Measurements from ENCODE around the gene AP3D1. TPM values are rescaled to one million over a fixed set of nuclear protein-coding genes. Genes with fewer than 3 reads are reported as not detected.

AP3D1 gene
- total and polyA plus RNA-seq, 2 donors, result 32.5 to 80.1 TPM

DNA sequence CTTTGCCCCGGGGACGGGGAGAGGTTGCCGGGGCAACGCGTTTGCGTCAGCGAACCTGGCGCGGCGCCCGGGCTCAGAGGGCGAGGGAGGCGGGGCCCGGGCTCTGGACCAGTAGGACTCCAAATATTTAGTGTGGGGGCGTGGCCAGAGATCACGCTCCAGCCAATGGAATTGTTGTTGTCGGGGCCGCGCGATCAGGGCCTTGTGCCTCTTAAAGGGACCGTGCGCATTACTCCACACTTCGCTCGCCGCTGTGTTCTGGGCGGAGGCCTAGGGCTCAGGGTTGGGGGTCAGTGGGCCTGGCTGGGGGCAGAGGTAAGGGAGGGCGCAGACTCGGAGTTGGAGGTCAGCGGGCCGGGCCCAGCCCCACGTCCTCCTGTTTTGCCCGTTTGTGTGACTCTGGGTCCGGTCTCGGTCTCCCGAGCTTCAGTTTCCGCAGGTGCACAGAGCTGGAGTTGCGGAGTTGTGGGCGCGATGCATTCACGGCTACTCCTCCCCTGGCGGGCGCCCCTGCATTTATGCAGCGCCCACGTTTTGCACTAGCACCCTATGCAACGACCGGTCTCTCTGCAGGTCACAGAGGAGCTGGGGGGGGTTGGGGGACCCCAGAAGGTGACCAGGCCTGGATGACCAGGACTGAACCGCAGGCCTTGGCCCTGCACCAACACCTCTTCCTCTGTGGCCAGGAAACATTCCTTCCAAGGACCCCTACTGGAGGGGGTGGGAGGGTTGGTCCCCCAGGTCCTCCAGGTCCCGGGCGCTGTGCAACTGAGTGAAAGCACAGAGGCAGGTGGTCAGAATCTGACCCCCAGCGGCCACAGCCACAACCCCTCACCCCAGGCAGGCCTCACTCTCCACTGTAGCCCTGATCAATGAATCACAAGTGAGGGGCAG is 89.6 kb downstream of the AP3D1 start:
- peaks cover 19 to 56% of the 10 kb centered on the region in 2 donors for H3K4me1 ChIP-seq (ENCODE audit: control insufficient read depth in 2 of 2, insufficient read depth in 2 of 2, low read length in 2 of 2)
- peak overlapping the region; percentile 93 to 98 for H3K27ac ChIP-seq (ENCODE audit: low read depth in 1 of 2, low read length in 1 of 2)
- peak overlapping the region; percentile 59 to 85 for H3K4me3 ChIP-seq (ENCODE audit: low read length in 2 of 2)

DNA sequence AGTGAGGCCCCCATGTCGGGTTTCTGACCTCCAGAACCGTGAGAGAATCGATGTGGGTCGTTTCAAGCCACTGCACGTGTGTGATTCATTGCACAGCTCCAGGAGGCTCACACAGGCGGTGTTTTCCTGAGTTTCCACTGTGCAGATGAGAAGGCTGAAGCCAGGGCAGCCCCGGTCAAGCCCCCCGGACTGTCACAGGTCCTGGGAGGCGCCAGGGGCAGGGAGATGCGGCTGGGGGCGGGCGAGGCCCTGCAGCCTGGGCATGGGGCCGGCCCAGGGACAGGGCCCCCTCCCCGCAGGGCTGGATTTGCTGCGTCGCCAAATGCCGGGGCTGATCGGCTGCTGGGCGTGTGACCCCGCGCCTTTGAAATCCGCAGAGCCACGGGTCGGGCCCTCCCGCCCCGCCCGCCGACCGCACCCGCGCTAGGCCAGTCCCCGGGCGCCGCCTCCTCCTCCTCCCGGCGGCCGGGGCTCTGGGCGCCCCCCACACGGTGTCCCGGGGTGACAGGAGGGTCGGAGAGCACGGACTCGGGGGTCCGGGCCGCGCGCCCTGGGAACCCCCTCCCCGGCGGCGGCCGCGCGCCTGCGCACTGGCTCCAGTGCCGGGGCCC is 90.4 kb downstream of the AP3D1 start:
- H3K27ac ChIP-seq (ENCODE audit: low read depth in 1 of 2, low read length in 1 of 2), result peak overlapping the region; percentile 96 to 98
- WGBS, result under 1% methylated on average over 55 of the region's 55 CpGs

More for the DNA sequence above, 89.6 kb downstream of the AP3D1 start:
- Histone ChIP-seq H3K36me3 (ENCODE audit: control insufficient read depth in 2 of 2, insufficient read depth in 2 of 2, low read length in 1 of 2) (no peaks in the 10 kb centered on the region), H3K9me3 (ENCODE audit: control insufficient read depth in 2 of 2, insufficient read depth in 1 of 2, low read length in 1 of 2) (no peaks in the 10 kb centered on the region), H3K27me3 (ENCODE audit: control insufficient read depth in 2 of 2, insufficient read depth in 1 of 2, low read length in 1 of 2) (no peaks in the 10 kb centered on the region)
- peak; percentile 94 to 100 (median 99) for DNase-seq (ENCODE audit: low read depth in 6 of 9, low spot score in 9 of 9)
- 2% methylated on average over 50 of the region's 50 CpGs for WGBS

DNA sequence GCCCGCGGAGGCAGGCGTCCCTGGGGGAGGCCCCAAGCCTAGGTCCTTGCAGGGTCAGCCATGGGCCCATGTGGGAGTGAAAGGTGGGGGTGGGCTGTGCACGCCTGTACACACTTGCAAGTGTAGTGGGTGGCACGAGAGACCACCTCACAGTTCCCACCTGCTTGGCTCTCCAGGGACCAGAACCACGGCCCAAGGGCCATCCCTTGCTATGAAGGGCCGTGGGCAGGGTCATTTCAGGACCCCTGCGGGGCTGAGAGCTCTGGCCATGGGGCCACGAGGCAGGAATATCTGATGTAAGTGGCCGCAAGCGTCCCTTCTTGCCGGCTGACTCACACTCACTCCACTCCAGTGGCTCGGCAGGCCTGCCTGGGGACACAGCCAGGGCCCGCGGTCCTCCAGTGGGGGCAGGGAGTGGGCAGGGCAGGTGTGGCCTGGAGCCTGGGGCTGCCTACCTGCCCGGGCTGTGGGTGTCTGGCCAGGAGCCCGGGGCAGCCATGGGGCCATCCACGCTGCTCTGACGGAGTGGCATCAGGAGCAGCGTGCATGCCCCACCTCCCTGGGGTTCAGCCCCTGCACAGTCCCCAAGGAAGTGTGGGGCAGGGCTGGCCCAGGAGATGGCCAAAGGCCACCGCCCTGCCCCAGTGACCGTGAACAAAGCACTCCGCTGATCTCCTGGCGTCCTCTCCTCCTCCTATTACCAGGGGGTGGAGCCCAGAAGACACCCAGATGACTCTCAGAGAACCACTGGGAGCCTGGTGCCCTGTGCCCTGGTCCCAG is 91.8 kb downstream of the AP3D1 start:
- peak overlapping the region; percentile 57 to 96 for H3K27ac ChIP-seq (ENCODE audit: low read depth in 1 of 2, low read length in 1 of 2)
- 95% methylated on average over 24 of the region's 24 CpGs for WGBS
- no peaks in the 10 kb centered on the region for H3K9me3 ChIP-seq (ENCODE audit: control insufficient read depth in 2 of 2, insufficient read depth in 1 of 2, low read length in 1 of 2)
- H3K27me3 ChIP-seq (ENCODE audit: control insufficient read depth in 2 of 2, insufficient read depth in 1 of 2, low read length in 1 of 2), result no peaks in the 10 kb centered on the region
- no peaks in the 10 kb centered on the region for H3K36me3 ChIP-seq (ENCODE audit: control insufficient read depth in 2 of 2, insufficient read depth in 2 of 2, low read length in 1 of 2)
- H3K4me3 ChIP-seq (ENCODE audit: low read length in 2 of 2), result peak overlapping the region in 1 of 2 donors; percentile 79
- no peak for DNase-seq (ENCODE audit: low read depth in 6 of 9, low spot score in 9 of 9)
- H3K4me1 ChIP-seq (ENCODE audit: control insufficient read depth in 2 of 2, insufficient read depth in 2 of 2, low read length in 2 of 2), result peaks cover 28 to 74% of the 10 kb centered on the region in 2 donors

More for the DNA sequence above, 90.4 kb downstream of the AP3D1 start:
- peaks cover 24 to 63% of the 10 kb centered on the region in 2 donors for H3K4me1 ChIP-seq (ENCODE audit: control insufficient read depth in 2 of 2, insufficient read depth in 2 of 2, low read length in 2 of 2)
- H3K36me3 ChIP-seq (ENCODE audit: control insufficient read depth in 2 of 2, insufficient read depth in 2 of 2, low read length in 1 of 2), result no peaks in the 10 kb centered on the region
- no peak for DNase-seq (ENCODE audit: low read depth in 6 of 9, low spot score in 9 of 9)
- H3K9me3 ChIP-seq (ENCODE audit: control insufficient read depth in 2 of 2, insufficient read depth in 1 of 2, low read length in 1 of 2), result no peaks in the 10 kb centered on the region
- H3K4me3 ChIP-seq (ENCODE audit: low read length in 2 of 2), result peak overlapping the region; percentile 79 to 85
- no peaks in the 10 kb centered on the region for H3K27me3 ChIP-seq (ENCODE audit: control insufficient read depth in 2 of 2, insufficient read depth in 1 of 2, low read length in 1 of 2)

DNA sequence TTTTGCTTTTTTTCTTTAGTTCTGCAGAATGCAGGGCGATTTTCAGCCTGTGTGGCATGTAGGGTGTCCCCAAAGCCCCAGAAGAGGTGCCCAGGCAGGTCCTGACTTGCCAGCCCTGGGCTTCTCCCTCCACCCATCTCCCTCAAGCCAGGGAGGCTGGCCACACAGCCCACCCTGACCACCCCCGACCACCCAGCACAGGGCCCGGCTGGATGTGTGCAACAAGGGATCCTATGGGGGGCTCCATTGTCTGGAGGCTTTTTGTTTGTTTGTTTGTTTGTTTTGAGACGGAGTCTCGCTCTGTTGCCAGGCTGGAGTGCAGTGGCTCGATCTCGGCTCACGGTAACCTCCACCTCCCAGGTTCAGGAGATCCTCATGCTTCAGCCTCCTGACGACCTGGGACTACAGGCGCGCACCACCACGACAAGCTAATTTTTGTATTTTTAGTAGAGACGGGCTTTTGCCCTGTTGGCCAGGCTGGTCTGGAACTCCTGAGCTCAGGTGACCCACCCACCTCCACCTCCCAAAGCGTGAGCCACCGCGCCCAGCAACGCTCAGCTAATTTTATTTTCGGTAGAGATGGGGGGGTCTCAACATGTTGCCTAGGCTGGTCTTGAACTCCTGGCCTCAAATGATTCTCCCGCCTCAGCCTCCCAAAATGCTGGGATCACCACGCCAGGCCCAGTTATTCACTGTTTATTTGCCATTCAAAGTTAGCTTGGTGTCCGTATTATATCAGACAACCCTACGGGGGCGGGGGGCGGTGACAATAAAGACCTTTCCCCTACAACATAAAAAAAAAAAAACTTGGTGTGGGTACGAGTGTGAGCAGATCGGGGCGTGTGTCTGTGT is 92.6 kb downstream of the AP3D1 start:
- peak overlapping the region; percentile 78 to 96 for H3K27ac ChIP-seq (ENCODE audit: low read depth in 1 of 2, low read length in 1 of 2)
- no peaks in the 10 kb centered on the region for H3K36me3 ChIP-seq (ENCODE audit: control insufficient read depth in 2 of 2, insufficient read depth in 2 of 2, low read length in 1 of 2)
- peaks cover 28 to 75% of the 10 kb centered on the region in 2 donors for H3K4me1 ChIP-seq (ENCODE audit: control insufficient read depth in 2 of 2, insufficient read depth in 2 of 2, low read length in 2 of 2)
- no peak overlapping the region for H3K4me3 ChIP-seq (ENCODE audit: low read length in 2 of 2)
- no peaks in the 10 kb centered on the region for H3K9me3 ChIP-seq (ENCODE audit: control insufficient read depth in 2 of 2, insufficient read depth in 1 of 2, low read length in 1 of 2)
- DNase-seq (ENCODE audit: low read depth in 6 of 9, low spot score in 9 of 9), result no peak
- 94% methylated on average over 27 of the region's 27 CpGs for WGBS
- H3K27me3 ChIP-seq (ENCODE audit: control insufficient read depth in 2 of 2, insufficient read depth in 1 of 2, low read length in 1 of 2), result no peaks in the 10 kb centered on the region

DNA sequence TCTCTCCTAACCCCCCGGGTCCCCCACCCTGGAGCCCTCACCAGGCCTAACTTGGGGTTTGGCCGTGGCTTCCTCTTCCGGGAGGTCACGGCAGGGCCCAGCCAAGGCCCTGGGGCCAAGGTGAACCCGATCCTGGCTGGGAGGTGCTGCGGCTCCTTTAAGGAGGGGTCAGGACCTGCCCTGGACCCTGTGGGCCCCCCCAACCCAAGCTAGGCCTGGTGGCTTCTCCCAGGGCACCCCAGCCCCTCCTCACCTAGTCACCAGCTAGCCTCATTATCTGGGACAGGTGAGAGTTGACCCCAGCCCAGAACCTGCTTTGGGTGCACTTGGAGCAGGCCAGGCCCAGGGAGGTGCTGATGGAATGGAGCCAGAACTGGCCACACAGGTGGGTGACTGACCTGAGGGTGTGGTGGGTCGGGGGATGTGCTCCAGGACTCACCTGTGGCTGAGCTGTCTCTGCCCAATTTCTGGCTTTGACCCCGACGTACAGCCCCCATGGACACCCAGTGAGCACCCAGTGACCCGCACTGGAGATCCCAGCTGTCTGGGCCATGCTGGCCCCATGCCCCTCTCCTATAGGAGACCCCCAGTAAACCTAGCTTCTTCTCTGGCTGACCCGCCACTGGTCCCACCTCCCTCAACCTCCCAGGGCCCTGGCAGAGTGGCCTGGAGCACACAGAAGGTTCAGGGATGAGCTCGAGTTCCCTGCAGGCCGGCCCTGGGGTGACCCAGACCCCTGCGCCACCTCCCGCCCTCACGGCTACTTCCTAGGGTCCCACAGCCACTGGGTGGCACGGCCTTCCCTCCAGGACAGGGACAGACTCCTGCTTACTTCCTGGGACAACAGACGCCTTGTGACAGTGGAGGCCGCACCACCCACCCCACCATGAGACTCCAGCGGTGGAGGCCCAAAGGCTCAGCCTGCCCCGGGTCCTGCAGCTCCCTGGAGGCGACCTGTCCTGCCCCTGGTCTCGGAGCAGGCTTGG is 93.6 kb downstream of the AP3D1 start:
- no peaks in the 10 kb centered on the region for H3K9me3 ChIP-seq (ENCODE audit: control insufficient read depth in 2 of 2, insufficient read depth in 1 of 2, low read length in 1 of 2)
- H3K4me3 ChIP-seq (ENCODE audit: low read length in 2 of 2), result no peak overlapping the region
- no peaks in the 10 kb centered on the region for H3K36me3 ChIP-seq (ENCODE audit: control insufficient read depth in 2 of 2, insufficient read depth in 2 of 2, low read length in 1 of 2)
- DNase-seq (ENCODE audit: low read depth in 6 of 9, low spot score in 9 of 9), result no peak
- no peaks in the 10 kb centered on the region for H3K27me3 ChIP-seq (ENCODE audit: control insufficient read depth in 2 of 2, insufficient read depth in 1 of 2, low read length in 1 of 2)
- H3K4me1 ChIP-seq (ENCODE audit: control insufficient read depth in 2 of 2, insufficient read depth in 2 of 2, low read length in 2 of 2), result peaks cover 28 to 82% of the 10 kb centered on the region in 2 donors
- 85% methylated on average over 23 of the region's 23 CpGs for WGBS
- peak overlapping the region; percentile 78 for H3K27ac ChIP-seq (ENCODE audit: low read depth in 1 of 2, low read length in 1 of 2)

DNA sequence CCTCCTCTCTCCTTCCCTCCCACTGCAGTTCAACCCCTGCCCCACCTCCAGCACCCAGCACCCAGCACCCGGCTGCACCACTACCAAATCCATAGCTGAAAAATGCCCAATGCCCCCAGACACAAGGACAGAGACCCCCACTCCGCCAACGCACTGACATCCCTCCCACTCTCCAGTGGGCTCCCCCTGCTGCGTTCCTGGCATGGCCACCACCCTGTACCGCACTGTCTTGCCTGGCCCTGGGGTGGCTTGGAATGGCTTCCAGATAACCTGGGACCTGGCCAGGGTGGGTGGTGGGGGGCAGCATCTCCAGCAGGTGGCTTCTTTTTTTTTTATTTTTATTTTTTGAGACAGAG is 94.6 kb downstream of the AP3D1 start:
- H3K4me1 ChIP-seq (ENCODE audit: control insufficient read depth in 2 of 2, insufficient read depth in 2 of 2, low read length in 2 of 2), result peaks cover 29 to 82% of the 10 kb centered on the region in 2 donors
- DNase-seq (ENCODE audit: low read depth in 6 of 9, low spot score in 9 of 9), result no peak
- H3K4me3 ChIP-seq (ENCODE audit: low read length in 2 of 2), result no peak overlapping the region
- no peaks in the 10 kb centered on the region for H3K9me3 ChIP-seq (ENCODE audit: control insufficient read depth in 2 of 2, insufficient read depth in 1 of 2, low read length in 1 of 2)
- no peaks in the 10 kb centered on the region for H3K36me3 ChIP-seq (ENCODE audit: control insufficient read depth in 2 of 2, insufficient read depth in 2 of 2, low read length in 1 of 2)
- H3K27me3 ChIP-seq (ENCODE audit: control insufficient read depth in 2 of 2, insufficient read depth in 1 of 2, low read length in 1 of 2), result no peaks in the 10 kb centered on the region
- peak overlapping the region; percentile 6 to 44 for H3K27ac ChIP-seq (ENCODE audit: low read depth in 1 of 2, low read length in 1 of 2)
- 64% methylated on average over 5 of the region's 5 CpGs for WGBS

DNA sequence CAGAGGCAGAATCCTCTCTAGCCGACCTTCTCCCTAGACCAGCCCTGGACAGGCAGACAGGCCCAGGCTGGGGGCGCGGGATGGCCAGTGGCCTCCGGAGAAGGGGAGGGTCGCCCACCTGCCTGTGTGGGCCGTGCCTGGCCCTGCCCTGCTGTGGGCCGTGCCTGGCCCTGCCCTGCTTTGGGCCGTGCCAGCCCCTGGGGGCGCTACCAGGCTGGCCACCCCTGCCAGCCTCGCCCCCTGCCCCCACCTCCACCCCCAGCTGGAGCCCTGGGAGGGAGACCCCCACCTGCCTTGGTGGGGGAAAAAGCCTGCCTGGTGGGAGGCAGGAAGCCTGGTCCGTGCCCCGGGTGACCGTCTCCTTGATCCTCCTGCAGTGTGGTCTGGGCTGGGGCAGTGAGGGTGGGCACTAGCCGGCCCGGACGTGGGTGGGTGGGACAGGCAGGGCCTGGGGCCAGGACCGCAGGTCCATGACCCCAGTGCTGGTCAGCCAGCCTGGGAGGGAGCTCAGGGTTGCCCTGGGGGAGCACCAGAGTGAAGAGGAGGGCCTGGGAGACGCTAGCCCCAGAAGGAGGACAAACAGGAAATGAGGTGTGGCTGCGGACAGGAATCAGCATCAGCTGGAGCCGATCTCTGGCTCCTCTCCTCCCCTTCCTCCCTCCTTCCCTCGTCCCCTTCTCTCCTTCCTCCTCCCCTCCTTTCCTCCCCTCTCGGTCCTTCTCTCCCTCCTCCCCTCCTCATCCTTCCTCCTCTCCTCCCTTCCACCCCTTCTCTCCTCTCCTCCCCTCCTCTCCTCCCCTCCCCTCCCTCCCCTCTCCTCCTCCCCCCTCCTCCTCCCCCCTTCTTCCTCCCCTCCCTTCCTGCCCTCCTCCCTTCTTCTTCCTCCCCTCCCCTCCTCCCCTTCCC is 95.2 kb downstream of the AP3D1 start:
- DNase-seq (ENCODE audit: low read depth in 6 of 9, low spot score in 9 of 9), result peak in 2 of 9 donors; percentile 56 to 69
- H3K36me3 ChIP-seq (ENCODE audit: control insufficient read depth in 2 of 2, insufficient read depth in 2 of 2, low read length in 1 of 2), result no peaks in the 10 kb centered on the region
- no peaks in the 10 kb centered on the region for H3K9me3 ChIP-seq (ENCODE audit: control insufficient read depth in 2 of 2, insufficient read depth in 1 of 2, low read length in 1 of 2)
- H3K27ac ChIP-seq (ENCODE audit: low read depth in 1 of 2, low read length in 1 of 2), result peak overlapping the region; percentile 71 to 82
- peaks cover 35 to 86% of the 10 kb centered on the region in 2 donors for H3K4me1 ChIP-seq (ENCODE audit: control insufficient read depth in 2 of 2, insufficient read depth in 2 of 2, low read length in 2 of 2)
- no peaks in the 10 kb centered on the region for H3K27me3 ChIP-seq (ENCODE audit: control insufficient read depth in 2 of 2, insufficient read depth in 1 of 2, low read length in 1 of 2)
- H3K4me3 ChIP-seq (ENCODE audit: low read length in 2 of 2), result peak overlapping the region in 1 of 2 donors; percentile 29
- 55% methylated on average over 22 of the region's 22 CpGs for WGBS
